ENCODE data around the gene PTMS.

DNA sequence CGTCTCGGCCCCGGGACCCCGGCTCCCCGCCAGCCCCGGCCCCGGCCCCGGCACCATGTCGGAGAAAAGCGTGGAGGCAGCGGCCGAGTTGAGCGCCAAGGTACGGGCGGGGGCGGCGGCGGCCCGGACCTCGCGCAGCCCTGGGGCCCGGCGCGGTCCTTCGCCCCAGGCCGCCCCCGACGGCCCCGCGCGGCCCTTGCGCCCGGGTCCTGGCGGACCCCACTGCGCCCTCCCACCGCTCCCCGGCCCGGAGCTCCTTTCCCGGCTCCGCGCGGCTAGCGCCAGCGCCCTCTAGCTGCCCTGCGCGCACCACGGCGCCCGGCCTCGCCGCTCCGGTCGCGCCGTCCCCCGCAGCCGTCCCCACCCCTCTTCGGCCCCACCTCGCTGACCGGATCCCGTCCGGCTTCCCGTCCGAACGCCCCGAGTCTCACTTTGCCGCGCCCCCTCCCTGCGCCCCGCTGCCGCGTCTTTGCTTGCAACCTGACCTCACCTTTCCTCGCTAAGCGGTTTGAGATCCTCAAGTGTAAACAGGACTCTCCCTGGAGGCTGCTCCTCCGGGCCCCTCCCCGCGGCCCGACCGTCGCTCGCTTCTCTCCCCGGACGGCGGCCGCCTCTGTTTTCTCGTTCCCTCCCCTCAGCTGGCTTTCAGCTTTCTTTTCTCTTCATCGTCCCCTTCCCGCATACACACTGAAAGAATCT is 637 bp downstream of the PTMS start:
- TF ChIP-seq, protein P1, sequence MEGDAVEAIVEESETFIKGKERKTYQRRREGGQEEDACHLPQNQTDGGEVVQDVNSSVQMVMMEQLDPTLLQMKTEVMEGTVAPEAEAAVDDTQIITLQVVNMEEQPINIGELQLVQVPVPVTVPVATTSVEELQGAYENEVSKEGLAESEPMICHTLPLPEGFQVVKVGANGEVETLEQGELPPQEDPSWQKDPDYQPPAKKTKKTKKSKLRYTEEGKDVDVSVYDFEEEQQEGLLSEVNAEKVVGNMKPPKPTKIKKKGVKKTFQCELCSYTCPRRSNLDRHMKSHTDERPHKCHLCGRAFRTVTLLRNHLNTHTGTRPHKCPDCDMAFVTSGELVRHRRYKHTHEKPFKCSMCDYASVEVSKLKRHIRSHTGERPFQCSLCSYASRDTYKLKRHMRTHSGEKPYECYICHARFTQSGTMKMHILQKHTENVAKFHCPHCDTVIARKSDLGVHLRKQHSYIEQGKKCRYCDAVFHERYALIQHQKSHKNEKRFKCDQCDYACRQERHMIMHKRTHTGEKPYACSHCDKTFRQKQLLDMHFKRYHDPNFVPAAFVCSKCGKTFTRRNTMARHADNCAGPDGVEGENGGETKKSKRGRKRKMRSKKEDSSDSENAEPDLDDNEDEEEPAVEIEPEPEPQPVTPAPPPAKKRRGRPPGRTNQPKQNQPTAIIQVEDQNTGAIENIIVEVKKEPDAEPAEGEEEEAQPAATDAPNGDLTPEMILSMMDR (IDR thresholded peaks at IDR 0.05; ENCODE audit: insufficient read depth, low read length), result peak; percentile 35
- no peak for TF ChIP-seq POLR2AphosphoS5 (IDR thresholded peaks at IDR 0.05; ENCODE audit: low read depth)
- TF ChIP-seq, protein P2, sequence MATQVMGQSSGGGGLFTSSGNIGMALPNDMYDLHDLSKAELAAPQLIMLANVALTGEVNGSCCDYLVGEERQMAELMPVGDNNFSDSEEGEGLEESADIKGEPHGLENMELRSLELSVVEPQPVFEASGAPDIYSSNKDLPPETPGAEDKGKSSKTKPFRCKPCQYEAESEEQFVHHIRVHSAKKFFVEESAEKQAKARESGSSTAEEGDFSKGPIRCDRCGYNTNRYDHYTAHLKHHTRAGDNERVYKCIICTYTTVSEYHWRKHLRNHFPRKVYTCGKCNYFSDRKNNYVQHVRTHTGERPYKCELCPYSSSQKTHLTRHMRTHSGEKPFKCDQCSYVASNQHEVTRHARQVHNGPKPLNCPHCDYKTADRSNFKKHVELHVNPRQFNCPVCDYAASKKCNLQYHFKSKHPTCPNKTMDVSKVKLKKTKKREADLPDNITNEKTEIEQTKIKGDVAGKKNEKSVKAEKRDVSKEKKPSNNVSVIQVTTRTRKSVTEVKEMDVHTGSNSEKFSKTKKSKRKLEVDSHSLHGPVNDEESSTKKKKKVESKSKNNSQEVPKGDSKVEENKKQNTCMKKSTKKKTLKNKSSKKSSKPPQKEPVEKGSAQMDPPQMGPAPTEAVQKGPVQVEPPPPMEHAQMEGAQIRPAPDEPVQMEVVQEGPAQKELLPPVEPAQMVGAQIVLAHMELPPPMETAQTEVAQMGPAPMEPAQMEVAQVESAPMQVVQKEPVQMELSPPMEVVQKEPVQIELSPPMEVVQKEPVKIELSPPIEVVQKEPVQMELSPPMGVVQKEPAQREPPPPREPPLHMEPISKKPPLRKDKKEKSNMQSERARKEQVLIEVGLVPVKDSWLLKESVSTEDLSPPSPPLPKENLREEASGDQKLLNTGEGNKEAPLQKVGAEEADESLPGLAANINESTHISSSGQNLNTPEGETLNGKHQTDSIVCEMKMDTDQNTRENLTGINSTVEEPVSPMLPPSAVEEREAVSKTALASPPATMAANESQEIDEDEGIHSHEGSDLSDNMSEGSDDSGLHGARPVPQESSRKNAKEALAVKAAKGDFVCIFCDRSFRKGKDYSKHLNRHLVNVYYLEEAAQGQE (IDR thresholded peaks at IDR 0.05; ENCODE audit: insufficient replicate concordance, low read depth), result no peak
